Keratinocyte (primary cell): ENCODE measurements around the gene CTIF. TPM values are rescaled to one million over a fixed set of nuclear protein-coding genes. Genes with fewer than 3 reads are reported as not detected.

Source experiments
- DNase-seq: peaks from one replicate; pipeline ENCODE4 v3.0.0-alpha.2; 2011; ENCODE audit warnings: low read depth, missing footprints, low spot score
- FAIRE-seq: peaks from 2 replicates; lab custom pipeline; 2011; peaks lifted over from hg19 to GRCh38; lab: Jason Lieb, UNC
- H2AFZ ChIP-seq: 2 replicates; pipeline ENCODE4 v1.6.0; 2012; ENCODE audit warnings: low read length, control low read depth, inconsistent platforms; ENCODE audit not compliant: control insufficient read depth
- H3K27ac ChIP-seq: 2 replicates; pipeline ENCODE4 v1.5.1; 2011; ENCODE audit warnings: low read length; ENCODE audit not compliant: control insufficient read depth, insufficient read depth
- H3K27me3 ChIP-seq: 3 replicates; pipeline ENCODE4 v1.6.0; 2011; ENCODE audit warnings: low read length; ENCODE audit not compliant: control insufficient read depth, insufficient read depth; ENCODE audit errors: extremely low read depth
- H3K36me3 ChIP-seq, 2 experiments: 2 replicates in 1 of 2; 3 replicates in 1 of 2; pipeline ENCODE4 v1.5.1; 2011; ENCODE audit warnings: low read length in 2 of 2, mild to moderate bottlenecking in 1 of 2; ENCODE audit not compliant: control insufficient read depth in 2 of 2, insufficient read depth in 2 of 2; ENCODE audit errors: extremely low read depth in 1 of 2
- H3K4me1 ChIP-seq: 3 replicates; pipeline ENCODE4 v1.5.1; 2011; ENCODE audit warnings: low read length; ENCODE audit not compliant: control insufficient read depth, insufficient read depth; ENCODE audit errors: extremely low read depth
- H3K4me2 ChIP-seq: 3 replicates; pipeline ENCODE4 v1.6.0; 2011; ENCODE audit warnings: low read depth, low read length; ENCODE audit not compliant: control insufficient read depth, insufficient read depth; ENCODE audit errors: extremely low read depth
- H3K4me3 ChIP-seq, 3 experiments: fragments of 200-600 bp in 1 of 3; sonication (generic) in 1 of 3; 2 replicates in 2 of 3; 3 replicates in 1 of 3; pipeline ENCODE4 v1.5.1; 2011 to 2016; ENCODE audit warnings: low read length in 3 of 3, mild to moderate bottlenecking in 3 of 3, control low read depth in 2 of 3, inconsistent platforms in 1 of 3, low read depth in 1 of 3, mixed read lengths in 1 of 3, mixed run types in 1 of 3, moderate library complexity in 1 of 3; ENCODE audit not compliant: control insufficient read depth in 2 of 3, insufficient read depth in 2 of 3; ENCODE audit errors: extremely low read depth in 1 of 3
- H3K79me2 ChIP-seq: 2 replicates; pipeline ENCODE4 v1.6.0; 2012; ENCODE audit warnings: low read length; ENCODE audit not compliant: control insufficient read depth, insufficient read depth
- H3K9ac ChIP-seq: 3 replicates; pipeline ENCODE4 v1.6.0; 2011; ENCODE audit warnings: low read length; ENCODE audit not compliant: control insufficient read depth, insufficient read depth; ENCODE audit errors: extremely low read depth
- H3K9me1 ChIP-seq: 3 replicates; pipeline ENCODE4 v1.6.0; 2011; ENCODE audit warnings: low read length; ENCODE audit not compliant: control insufficient read depth, insufficient read depth; ENCODE audit errors: extremely low read depth
- H3K9me3 ChIP-seq: 2 replicates; pipeline ENCODE4 v1.5.1; 2012; ENCODE audit warnings: low read depth, low read length; ENCODE audit not compliant: control insufficient read depth
- H4K20me1 ChIP-seq: 3 replicates; pipeline ENCODE4 v1.6.0; 2011; ENCODE audit warnings: low read length; ENCODE audit not compliant: control insufficient read depth, insufficient read depth; ENCODE audit errors: extremely low read depth
- CTCF ChIP-seq, 3 experiments: IDR thresholded peaks in 1 of 3; conservative IDR thresholded peaks in 1 of 3; optimal IDR thresholded peaks in 1 of 3; 2 replicates in 2 of 3; 3 replicates in 1 of 3; pipeline versions ENCODE3 to v1.5.1; 2011; ENCODE audit warnings: low read length in 3 of 3, mild to moderate bottlenecking in 3 of 3, moderate library complexity in 2 of 3, control low read depth in 1 of 3, inconsistent platforms in 1 of 3; ENCODE audit not compliant: insufficient read depth in 2 of 3; ENCODE audit errors: extremely low read depth in 1 of 3
- EZH2 ChIP-seq: IDR thresholded peaks from one replicate; pipeline ENCODE4 v1.6.1; 2012; ENCODE audit warnings: inconsistent platforms, mild to moderate bottlenecking, low read length, moderate library complexity
- dilution Hi-C: fragments of 300-500 bp; cut with MboI; formaldehyde crosslinking; loops from one replicate; pipeline ENCODE4 v1.7.0; 2020; ENCODE audit warnings: low sequenced_read_pairs; ENCODE audit not compliant: extremely low pct_ligation_motif_present
- polyA plus RNA-seq, 5 experiments: library from polyadenylated mRNA; depleted of rRNA in 3 of 5; stranded (reverse) in 3 of 5; stranded (forward) in 1 of 5; unstranded in 1 of 5; fragments of >200 nt; gene quantifications; 1 replicate in 1 of 5; 2 replicates in 3 of 5; 3 replicates in 1 of 5; pipeline versions ENCODE4 v1.2.1 to v1.2.3, GENCODE V29; 2011 to 2012; ENCODE audit warnings: missing spikeins in 2 of 5, low read depth in 1 of 5, low replicate concordance in 1 of 5

The CTIF gene
- polyA plus RNA-seq, 1 donor (not counting 4 experiments of a cell fraction or from before 2014, with no cell fraction given), result 15.0 TPM

DNA sequence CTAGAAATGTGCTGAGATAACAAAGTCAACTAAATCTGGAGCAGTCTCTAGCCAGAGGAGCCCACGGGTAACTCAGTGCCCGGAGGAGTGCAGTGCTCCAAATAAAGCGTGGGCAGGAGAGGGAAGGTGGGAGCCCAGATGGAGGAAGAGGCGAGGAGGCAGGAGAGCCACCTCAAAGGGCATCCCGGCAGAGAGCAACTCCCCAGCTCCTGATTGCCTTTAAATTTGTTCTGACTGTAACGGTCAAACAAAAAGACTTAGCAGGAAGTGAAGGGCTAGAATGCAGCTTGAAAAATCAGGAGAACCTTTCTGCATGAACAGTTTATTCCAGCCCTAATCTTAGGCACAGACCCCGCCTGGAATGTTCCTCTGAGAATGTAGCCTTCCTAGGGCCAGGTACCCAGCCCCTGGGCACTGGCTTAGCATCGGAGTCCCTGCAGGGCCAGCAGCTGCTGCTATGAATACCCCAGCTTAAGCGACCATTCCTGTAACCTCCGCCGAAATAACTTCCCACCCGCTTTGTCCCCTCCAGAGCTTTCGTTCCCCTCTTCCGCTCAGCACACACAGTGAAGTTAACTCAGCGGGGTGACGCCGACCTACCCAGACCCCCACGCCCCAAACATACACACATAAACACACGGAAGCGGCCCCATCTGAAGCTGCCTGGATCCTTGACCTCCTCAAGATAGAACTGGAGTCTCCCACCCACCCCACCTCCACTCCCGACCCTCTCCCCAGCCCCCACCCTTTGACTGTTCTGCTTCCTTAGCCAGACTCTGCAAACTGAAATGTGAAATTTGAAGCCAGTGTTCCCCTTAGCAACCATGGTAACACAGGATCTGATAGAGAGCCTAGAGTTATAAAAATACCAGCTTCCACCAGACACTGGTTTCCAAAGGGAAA is 288.7 kb downstream of the CTIF start:
- TF ChIP-seq CTCF (optimal IDR thresholded peaks at IDR 0.05 in 1 of 3, IDR thresholded peaks at IDR 0.05 in 1 of 3, conservative IDR thresholded peaks at IDR 0.05 in 1 of 3; ENCODE audit: extremely low read depth in 1 of 3, insufficient read depth in 2 of 3, low read length in 3 of 3), result no peak
- no peak for TF ChIP-seq EZH2

DNA sequence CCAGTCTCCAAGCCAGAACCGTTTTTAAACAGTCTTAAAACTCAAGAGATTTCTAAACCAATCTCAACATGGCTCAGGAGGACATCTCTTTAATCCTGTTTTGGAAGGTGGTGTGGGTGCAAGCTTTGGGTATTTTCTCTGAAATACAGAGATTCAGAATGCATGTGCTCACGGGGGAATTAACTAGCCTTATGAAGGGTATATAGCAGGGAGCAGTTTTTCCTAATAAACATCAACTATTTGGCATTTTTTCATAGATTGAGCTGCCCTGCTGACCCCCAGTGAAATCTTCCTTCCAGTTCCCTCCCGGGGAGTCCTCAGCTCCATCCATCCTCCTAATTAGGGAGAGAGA is 289.3 kb downstream of the CTIF start:
- H3K27ac ChIP-seq, result no peak overlapping the region
- H3K4me2 ChIP-seq, result no peak overlapping the region
- H3K27me3 ChIP-seq, result no peaks in the 10 kb centered on the region
- TF ChIP-seq EZH2, result no peak
- TF ChIP-seq CTCF (optimal IDR thresholded peaks at IDR 0.05 in 1 of 3, IDR thresholded peaks at IDR 0.05 in 1 of 3, conservative IDR thresholded peaks at IDR 0.05 in 1 of 3; ENCODE audit: extremely low read depth in 1 of 3, insufficient read depth in 2 of 3, low read length in 3 of 3), result no peak
- H3K36me3 ChIP-seq, result peaks cover 0 to 3% of the 10 kb centered on the region in 2 experiments
- H3K9me1 ChIP-seq, result no peaks in the 10 kb centered on the region
- no peaks in the 10 kb centered on the region for H4K20me1 ChIP-seq
- no peak for DNase-seq
- dilution Hi-C loops, result no loop called here
- no peaks in the 10 kb centered on the region for H3K79me2 ChIP-seq
- H3K9ac ChIP-seq, result no peak overlapping the region
- FAIRE-seq, result no peak
- H3K4me3 ChIP-seq, result no peak overlapping the region
- peaks cover 16% of the 10 kb centered on the region for H3K4me1 ChIP-seq
- no peak overlapping the region for H2AFZ ChIP-seq
- no peaks in the 10 kb centered on the region for H3K9me3 ChIP-seq

More for the DNA sequence above, 288.7 kb downstream of the CTIF start:
- no peak overlapping the region for H3K4me2 ChIP-seq
- DNase-seq (no peak), FAIRE-seq (no peak)
- H3K4me3 ChIP-seq, result no peak overlapping the region
- no peaks in the 10 kb centered on the region for H3K27me3 ChIP-seq
- peaks cover 10% of the 10 kb centered on the region for H3K4me1 ChIP-seq
- H3K27ac ChIP-seq, result no peak overlapping the region
- H3K9me1 ChIP-seq, result no peaks in the 10 kb centered on the region
- no peaks in the 10 kb centered on the region for H3K9me3 ChIP-seq
- no peaks in the 10 kb centered on the region for H3K79me2 ChIP-seq
- dilution Hi-C loops, result no loop called here
- H2AFZ ChIP-seq, result no peak overlapping the region
- peaks cover 0 to 3% of the 10 kb centered on the region in 2 experiments for H3K36me3 ChIP-seq
- H3K9ac ChIP-seq, result no peak overlapping the region
- no peaks in the 10 kb centered on the region for H4K20me1 ChIP-seq
